ENCODE results near the gene PRKD2.

DNA sequence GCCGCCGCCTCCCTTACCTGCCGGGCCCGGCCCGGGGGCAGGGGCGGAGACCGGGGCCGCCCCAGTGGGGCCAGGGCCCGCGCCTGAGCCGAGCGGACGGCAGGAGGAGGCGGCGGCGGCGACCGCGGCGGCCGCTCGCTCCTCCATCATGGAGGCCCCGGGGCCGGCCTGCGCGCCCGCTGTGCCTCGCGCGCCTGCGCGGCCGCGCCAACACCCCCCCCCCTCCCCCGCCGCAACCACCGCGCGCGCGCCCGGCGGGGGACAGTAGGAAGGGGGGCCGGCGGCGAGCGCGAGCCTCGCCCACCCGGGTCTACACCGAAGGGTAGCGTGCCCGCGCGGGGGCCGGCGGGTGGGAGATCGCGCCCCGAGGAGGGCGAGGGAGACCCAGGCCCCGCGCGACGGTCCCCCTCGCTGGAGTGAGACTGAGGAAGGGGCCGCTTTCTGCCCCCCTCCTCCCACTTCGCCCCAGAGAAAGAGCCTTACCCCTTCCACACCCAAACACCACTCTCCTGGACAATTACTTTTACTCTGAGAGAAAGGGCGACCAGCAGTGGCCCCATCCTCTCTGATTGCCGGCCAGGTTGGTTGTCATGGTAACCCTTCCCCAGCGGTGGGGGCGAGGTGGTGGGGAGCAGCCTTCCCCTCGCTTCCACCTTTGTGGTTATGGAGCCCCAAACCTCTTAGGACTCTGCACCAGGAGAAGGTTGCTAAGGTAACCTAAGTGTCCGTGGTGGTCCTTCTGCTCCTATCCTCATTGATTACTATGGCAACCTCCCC, 29.6 kb upstream of the PRKD2 start, which contains the start of gene STRN4:
- TF ChIP-seq, protein P1, sequence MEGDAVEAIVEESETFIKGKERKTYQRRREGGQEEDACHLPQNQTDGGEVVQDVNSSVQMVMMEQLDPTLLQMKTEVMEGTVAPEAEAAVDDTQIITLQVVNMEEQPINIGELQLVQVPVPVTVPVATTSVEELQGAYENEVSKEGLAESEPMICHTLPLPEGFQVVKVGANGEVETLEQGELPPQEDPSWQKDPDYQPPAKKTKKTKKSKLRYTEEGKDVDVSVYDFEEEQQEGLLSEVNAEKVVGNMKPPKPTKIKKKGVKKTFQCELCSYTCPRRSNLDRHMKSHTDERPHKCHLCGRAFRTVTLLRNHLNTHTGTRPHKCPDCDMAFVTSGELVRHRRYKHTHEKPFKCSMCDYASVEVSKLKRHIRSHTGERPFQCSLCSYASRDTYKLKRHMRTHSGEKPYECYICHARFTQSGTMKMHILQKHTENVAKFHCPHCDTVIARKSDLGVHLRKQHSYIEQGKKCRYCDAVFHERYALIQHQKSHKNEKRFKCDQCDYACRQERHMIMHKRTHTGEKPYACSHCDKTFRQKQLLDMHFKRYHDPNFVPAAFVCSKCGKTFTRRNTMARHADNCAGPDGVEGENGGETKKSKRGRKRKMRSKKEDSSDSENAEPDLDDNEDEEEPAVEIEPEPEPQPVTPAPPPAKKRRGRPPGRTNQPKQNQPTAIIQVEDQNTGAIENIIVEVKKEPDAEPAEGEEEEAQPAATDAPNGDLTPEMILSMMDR (IDR thresholded peaks at IDR 0.05) = no peak
- TF ChIP-seq POLR2A (IDR thresholded peaks at IDR 0.05) = peak in 1 of 2 donors; percentile 75

All from Peyer's patch (tissue), 4 donors.